Astrocyte of the spinal cord (primary cell): ENCODE measurements around the gene LAT.

ENCODE experiments used
- DNase-seq: peaks from one replicate; pipeline ENCODE4 v3.0.0; 2011; ENCODE audit warnings: low read depth, low spot score
- H3K4me3 ChIP-seq: 2 replicates; pipeline ENCODE4 v1.5.1; 2011; ENCODE audit warnings: low read depth, mild to moderate bottlenecking, low read length, moderate library complexity
- in situ Hi-C: cut with HindIII; loops from 2 replicates; pipeline ENCODE4 v1.10.0; 2017; ENCODE audit warnings: low sequenced_read_pairs
- TF ChIP-seq, protein P1 (sequence below): IDR thresholded peaks from 2 replicates; pipeline ENCODE4 v1.5.1; 2012; ENCODE audit warnings: low read depth, mild to moderate bottlenecking, low read length, inconsistent platforms

LAT gene

DNA sequence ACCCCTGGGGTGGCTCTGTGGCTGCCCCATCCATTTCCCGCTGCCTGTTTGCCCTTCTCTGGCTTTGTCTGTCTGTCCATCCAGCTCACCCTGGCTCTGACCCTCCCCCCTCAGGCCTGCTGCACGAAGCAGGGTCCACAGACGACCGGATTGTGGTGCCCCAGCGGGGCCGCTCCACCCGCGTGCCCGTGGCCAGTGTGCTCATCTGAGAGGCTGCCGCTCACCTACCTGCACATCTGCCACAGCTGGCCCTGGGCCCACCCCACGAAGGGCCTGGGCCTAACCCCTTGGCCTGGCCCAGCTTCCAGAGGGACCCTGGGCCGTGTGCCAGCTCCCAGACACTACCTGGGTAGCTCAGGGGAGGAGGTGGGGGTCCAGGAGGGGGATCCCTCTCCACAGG, 761 bp upstream of the LAT start:
- no peak for DNase-seq
- H3K4me3 ChIP-seq, result no peak overlapping the region
- TF ChIP-seq, protein P1, sequence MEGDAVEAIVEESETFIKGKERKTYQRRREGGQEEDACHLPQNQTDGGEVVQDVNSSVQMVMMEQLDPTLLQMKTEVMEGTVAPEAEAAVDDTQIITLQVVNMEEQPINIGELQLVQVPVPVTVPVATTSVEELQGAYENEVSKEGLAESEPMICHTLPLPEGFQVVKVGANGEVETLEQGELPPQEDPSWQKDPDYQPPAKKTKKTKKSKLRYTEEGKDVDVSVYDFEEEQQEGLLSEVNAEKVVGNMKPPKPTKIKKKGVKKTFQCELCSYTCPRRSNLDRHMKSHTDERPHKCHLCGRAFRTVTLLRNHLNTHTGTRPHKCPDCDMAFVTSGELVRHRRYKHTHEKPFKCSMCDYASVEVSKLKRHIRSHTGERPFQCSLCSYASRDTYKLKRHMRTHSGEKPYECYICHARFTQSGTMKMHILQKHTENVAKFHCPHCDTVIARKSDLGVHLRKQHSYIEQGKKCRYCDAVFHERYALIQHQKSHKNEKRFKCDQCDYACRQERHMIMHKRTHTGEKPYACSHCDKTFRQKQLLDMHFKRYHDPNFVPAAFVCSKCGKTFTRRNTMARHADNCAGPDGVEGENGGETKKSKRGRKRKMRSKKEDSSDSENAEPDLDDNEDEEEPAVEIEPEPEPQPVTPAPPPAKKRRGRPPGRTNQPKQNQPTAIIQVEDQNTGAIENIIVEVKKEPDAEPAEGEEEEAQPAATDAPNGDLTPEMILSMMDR, result no peak
- in situ Hi-C loops, result no loop called here

DNA sequence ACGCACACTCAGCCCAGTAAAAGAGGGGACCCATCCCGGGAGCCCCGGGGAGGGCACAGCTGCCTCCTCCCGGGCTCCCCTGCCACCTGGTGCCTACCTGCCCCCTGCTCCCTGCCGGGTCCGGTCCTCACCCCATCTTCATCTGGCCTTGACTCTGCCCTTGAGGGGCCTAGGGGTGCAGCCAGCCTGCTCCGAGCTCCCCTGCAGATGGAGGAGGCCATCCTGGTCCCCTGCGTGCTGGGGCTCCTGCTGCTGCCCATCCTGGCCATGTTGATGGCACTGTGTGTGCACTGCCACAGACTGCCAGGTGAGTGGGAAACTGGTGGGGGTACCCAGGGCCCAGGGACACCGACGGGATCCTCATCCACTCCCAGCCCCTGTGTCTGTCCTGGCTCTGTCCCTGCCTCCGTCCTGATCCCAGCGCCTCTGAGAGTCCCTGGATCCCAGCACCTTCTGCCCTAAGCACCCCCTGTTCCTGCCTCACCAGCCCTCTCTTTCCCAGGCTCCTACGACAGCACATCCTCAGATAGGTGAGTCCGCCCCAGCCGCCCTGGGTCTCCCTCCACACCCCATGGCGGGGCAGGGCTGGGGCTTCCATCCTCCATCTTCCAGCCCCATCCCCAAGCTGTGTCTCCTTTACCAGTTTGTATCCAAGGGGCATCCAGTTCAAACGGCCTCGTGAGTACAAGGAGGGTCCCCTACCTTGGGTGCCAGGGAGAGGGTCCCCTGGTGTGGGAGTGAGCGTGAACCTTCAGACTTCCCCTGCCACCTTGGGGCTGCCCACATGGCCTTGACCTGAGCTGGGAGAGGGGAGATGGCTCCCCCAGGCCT, 574 bp downstream of the LAT start:
- no peak for DNase-seq
- TF ChIP-seq, protein P1, result no peak
- no peak overlapping the region for H3K4me3 ChIP-seq
- in situ Hi-C loops, result no loop called here

DNA sequence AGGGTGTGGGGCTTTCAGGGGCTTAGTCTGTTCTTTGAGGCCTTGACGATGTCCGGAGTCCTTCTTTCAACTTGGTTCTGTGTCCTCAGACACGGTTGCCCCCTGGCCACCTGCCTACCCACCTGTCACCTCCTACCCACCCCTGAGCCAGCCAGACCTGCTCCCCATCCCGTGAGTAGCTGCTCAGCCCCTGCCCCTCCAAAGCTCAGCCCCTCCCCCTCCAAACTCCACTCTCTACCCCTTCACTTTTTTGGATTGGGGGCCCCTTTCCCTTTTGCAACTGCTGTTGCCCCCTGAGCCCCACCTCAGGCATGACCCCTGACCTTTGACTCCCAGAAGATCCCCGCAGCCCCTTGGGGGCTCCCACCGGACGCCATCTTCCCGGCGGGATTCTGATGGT, 1.2 kb downstream of the LAT start:
- DNase-seq, result no peak
- TF ChIP-seq, protein P1, result no peak
- no peak overlapping the region for H3K4me3 ChIP-seq
- in situ Hi-C loops, result no loop called here

DNA sequence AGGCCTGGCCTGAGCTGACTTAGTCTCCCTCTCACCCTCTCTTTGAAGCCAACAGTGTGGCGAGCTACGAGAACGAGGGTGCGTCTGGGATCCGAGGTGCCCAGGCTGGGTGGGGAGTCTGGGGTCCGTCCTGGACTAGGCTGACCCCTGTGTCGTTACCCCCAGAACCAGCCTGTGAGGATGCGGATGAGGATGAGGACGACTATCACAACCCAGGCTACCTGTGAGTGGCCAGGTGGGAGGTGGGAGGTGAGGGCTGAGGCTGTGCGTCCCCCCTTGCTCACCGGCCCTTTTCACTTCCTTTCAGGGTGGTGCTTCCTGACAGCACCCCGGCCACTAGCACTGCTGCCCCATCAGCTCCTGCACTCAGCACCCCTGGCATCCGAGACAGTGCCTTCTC, 1.6 kb downstream of the LAT start:
- no peak overlapping the region for H3K4me3 ChIP-seq
- in situ Hi-C loops, result no loop called here
- TF ChIP-seq, protein P1, result no peak

DNA sequence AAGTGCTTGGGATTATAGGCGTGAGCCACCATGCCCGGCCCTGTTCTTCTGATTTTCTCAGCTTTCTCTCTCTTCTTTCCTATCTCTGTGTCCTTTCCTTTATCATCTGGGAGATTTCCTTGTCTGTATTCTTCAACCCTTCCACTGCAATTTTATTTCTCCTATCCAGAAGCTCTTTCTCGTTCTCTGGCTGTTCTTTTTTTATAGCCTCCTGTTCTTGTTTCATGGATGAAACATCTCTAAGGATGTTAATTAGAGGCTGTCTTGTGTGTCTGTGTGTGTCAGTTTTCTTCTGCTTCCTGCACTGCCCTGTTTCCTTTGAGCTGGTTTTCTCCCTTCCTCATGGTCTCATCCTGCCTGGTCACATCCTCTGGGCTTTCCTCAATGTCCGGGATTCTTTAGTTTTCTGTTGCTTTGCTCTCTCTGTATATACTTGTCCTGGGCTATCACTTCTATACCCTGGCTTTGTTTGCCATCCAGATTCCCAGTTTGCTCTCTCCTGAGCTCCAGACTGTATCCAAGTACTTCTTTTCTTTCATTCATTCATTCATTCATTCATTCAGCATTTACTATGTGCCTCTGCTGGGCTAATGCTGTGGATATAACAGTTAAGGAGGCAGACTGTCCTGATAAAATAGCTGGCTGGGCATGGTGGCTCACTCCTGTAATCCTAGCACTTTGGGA, 2.5 kb downstream of the LAT start:
- H3K4me3 ChIP-seq, result no peak overlapping the region
- in situ Hi-C loops, result no loop called here
- TF ChIP-seq, protein P1, result no peak
- no peak for DNase-seq

More for the DNA sequence above, 1.6 kb downstream of the LAT start:
- no peak for DNase-seq

DNA sequence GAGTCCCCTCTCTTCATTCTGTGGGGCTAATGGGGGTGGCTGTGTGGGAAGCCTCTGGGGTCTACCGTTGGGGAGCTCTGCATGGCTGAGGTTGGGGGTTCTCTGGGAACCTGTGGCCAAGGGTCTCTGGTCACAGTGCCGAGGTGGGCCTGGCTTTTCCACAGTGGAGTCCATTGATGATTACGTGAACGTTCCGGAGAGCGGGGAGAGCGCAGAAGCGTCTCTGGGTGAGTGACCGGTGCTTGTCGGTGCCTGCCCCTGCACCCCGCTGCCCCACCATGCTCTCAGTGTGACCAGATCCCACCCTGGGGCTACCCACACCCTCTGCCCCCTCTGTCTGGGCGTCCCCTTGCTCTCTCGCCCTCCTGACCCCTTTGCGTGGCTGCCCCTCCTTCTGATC, 4.5 kb downstream of the LAT start:
- TF ChIP-seq, protein P1, result no peak
- no peak overlapping the region for H3K4me3 ChIP-seq
- no peak for DNase-seq
- in situ Hi-C loops, result no loop called here
